Measurements from ENCODE around the gene SARDH.

- TF ChIP-seq, protein P1, sequence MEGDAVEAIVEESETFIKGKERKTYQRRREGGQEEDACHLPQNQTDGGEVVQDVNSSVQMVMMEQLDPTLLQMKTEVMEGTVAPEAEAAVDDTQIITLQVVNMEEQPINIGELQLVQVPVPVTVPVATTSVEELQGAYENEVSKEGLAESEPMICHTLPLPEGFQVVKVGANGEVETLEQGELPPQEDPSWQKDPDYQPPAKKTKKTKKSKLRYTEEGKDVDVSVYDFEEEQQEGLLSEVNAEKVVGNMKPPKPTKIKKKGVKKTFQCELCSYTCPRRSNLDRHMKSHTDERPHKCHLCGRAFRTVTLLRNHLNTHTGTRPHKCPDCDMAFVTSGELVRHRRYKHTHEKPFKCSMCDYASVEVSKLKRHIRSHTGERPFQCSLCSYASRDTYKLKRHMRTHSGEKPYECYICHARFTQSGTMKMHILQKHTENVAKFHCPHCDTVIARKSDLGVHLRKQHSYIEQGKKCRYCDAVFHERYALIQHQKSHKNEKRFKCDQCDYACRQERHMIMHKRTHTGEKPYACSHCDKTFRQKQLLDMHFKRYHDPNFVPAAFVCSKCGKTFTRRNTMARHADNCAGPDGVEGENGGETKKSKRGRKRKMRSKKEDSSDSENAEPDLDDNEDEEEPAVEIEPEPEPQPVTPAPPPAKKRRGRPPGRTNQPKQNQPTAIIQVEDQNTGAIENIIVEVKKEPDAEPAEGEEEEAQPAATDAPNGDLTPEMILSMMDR (IDR thresholded peaks at IDR 0.05 in 4 of 5, conservative IDR thresholded peaks at IDR 0.05 in 1 of 5), result no peak
- TF ChIP-seq POLR2A (IDR thresholded peaks at IDR 0.05), result no peak
These were observed 89.0 kb downstream of the SARDH start for GRCh38 chr9:133649194-133649593.
